ENCODE results near the gene GALNT18.

DNA sequence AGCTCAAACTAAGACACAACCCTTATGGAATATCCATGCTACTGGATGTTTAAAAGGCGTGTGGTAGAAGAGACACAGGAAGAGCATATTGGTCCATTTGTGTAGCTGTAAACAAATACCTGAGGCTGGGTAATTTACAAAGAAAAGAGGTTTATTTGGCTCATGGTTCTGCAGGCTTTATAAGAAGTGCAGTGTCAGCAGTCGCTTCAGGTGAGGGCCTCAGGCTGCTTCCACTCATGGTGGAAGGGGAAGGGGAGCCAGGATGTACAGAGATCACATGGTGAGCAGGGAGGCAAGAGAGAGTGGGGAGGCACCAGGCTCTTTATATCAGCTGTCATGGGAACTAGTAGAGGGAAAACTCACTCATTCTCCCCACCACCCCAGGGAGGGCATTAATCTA lies 237.0 kb downstream of the GALNT18 start:
- TF ChIP-seq, protein P1, sequence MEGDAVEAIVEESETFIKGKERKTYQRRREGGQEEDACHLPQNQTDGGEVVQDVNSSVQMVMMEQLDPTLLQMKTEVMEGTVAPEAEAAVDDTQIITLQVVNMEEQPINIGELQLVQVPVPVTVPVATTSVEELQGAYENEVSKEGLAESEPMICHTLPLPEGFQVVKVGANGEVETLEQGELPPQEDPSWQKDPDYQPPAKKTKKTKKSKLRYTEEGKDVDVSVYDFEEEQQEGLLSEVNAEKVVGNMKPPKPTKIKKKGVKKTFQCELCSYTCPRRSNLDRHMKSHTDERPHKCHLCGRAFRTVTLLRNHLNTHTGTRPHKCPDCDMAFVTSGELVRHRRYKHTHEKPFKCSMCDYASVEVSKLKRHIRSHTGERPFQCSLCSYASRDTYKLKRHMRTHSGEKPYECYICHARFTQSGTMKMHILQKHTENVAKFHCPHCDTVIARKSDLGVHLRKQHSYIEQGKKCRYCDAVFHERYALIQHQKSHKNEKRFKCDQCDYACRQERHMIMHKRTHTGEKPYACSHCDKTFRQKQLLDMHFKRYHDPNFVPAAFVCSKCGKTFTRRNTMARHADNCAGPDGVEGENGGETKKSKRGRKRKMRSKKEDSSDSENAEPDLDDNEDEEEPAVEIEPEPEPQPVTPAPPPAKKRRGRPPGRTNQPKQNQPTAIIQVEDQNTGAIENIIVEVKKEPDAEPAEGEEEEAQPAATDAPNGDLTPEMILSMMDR (IDR thresholded peaks at IDR 0.05), result no peak
- no peak for TF ChIP-seq POLR2A (IDR thresholded peaks at IDR 0.05)
